Lower leg skin (tissue), 4 donors: ENCODE measurements around the gene KMT5B. TPM values are rescaled to one million over a fixed set of nuclear protein-coding genes. Genes with fewer than 3 reads are reported as not detected.

Experiments
- DNase-seq, 2 donors: peaks; one replicate each; pipeline ENCODE4 v3.0.0-alpha.2; 2019; ENCODE audit warnings: low spot score in 2 of 2
- H3K4me3 ChIP-seq: fragments of 200-600 bp; sonication (generic); 2 replicates; pipeline ENCODE4 v1.5.1; 2017; ENCODE audit warnings: mild to moderate bottlenecking, low read depth; ENCODE audit not compliant: poor library complexity, severe bottlenecking
- POLR2A ChIP-seq, 2 donors: fragments of 450-650 bp; IDR thresholded peaks; one replicate each; pipeline ENCODE4 v1.6.1; 2016 to 2017; ENCODE audit warnings: antibody characterized with exemption in 2 of 2, mild to moderate bottlenecking in 1 of 2, moderate library complexity in 1 of 2
- WGBS, 2 donors: methylation state at CpG; one replicate each; pipeline ENCODE4 v1.1.5; 2018; 5-methylcytosine and 5-hydroxymethylcytosine counted together
- intact Hi-C: fragments of 100-400 bp; cut with DNase I; formaldehyde crosslinking; loops from one replicate; pipeline ENCODE4 v1.15.0; 2023; ENCODE audit warnings: low total_unique reads
- total RNA-seq, 4 donors: library from RNA; depleted of rRNA; stranded (reverse); fragments of >200 nt; gene quantifications; one replicate each; pipeline ENCODE4 v1.1.0, GENCODE V29; 2016
- TF ChIP-seq, protein P1 (sequence below), 3 donors: fragments of 450-650 bp; IDR thresholded peaks; one replicate each; pipeline ENCODE4 v1.5.1; 2016; ENCODE audit warnings: antibody characterized with exemption in 3 of 3, mild to moderate bottlenecking in 3 of 3, moderate library complexity in 2 of 3

KMT5B gene
- total RNA-seq, 4 donors from 2014 or later = 26.3 to 34.9 (median 34.0) TPM

DNA sequence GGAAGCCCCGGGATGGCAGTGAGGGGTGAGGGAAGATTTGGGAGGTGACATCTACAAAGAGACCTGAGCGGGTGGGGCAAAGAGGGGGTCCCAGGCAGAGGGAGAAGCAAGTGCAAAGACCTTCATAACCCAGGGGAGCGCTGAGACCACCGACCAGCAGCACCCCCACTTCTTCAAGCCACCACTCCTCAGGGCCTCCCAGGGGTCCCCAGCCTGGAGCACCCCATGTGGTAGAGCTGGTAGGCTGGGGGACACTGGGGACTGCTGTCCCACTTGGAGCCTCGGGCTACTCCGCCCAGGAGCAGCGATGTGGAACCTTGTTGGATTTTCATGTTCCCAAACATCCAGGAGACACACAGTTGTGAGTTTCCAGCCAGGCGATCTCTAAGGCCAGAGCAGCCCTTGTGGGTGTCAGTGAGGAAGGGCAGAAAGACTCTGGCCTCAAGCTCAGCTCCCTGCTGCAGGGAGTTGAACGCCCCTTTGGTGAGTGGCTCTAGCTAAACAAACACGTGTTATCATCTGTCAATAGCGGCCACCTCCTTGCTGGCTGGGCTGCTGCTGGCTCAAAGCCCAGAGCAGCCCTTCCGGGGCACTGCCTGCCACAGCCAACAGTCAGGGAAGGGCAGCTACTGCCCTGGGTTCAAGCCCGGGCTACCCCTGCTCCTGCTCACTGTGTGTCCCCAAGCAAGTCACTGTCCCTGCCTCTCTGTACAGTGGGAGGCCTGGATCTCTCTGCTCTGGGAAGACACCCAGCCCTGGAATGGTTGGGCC, 66.2 kb downstream of the KMT5B start:
- DNase-seq = peak in 1 of 2 donors; percentile 84
- WGBS, 2 donors = 51 to 56% methylated on average over 13 of the region's 13 CpGs
- intact Hi-C loops = no loop called here
- H3K4me3 ChIP-seq = no peak overlapping the region
- TF ChIP-seq, protein P1, sequence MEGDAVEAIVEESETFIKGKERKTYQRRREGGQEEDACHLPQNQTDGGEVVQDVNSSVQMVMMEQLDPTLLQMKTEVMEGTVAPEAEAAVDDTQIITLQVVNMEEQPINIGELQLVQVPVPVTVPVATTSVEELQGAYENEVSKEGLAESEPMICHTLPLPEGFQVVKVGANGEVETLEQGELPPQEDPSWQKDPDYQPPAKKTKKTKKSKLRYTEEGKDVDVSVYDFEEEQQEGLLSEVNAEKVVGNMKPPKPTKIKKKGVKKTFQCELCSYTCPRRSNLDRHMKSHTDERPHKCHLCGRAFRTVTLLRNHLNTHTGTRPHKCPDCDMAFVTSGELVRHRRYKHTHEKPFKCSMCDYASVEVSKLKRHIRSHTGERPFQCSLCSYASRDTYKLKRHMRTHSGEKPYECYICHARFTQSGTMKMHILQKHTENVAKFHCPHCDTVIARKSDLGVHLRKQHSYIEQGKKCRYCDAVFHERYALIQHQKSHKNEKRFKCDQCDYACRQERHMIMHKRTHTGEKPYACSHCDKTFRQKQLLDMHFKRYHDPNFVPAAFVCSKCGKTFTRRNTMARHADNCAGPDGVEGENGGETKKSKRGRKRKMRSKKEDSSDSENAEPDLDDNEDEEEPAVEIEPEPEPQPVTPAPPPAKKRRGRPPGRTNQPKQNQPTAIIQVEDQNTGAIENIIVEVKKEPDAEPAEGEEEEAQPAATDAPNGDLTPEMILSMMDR (IDR thresholded peaks at IDR 0.05) = peak in 1 of 3 donors; percentile 12
- TF ChIP-seq POLR2A (IDR thresholded peaks at IDR 0.05) = no peak

GRCh38 chr11:68146010-68146540, 67.0 kb downstream of the KMT5B start:
- peak; percentile 88 to 95 for DNase-seq
- 45 to 46% methylated on average over 15 of the region's 15 CpGs for WGBS, 2 donors
- no peak for TF ChIP-seq POLR2A (IDR thresholded peaks at IDR 0.05)
- TF ChIP-seq, protein P1 (IDR thresholded peaks at IDR 0.05) = no peak
- no peak overlapping the region for H3K4me3 ChIP-seq
- intact Hi-C loops = no loop called here

GRCh38 chr11:68145120-68145866, 67.8 kb downstream of the KMT5B start:
- peak in 1 of 2 donors; percentile 84 for DNase-seq
- WGBS, 2 donors = 76 to 82% methylated on average over 14 of the region's 14 CpGs
- no peak overlapping the region for H3K4me3 ChIP-seq
- intact Hi-C loops = no loop called here
- TF ChIP-seq, protein P1 (IDR thresholded peaks at IDR 0.05) = peak in 1 of 3 donors; percentile 82
- no peak for TF ChIP-seq POLR2A (IDR thresholded peaks at IDR 0.05)

DNA sequence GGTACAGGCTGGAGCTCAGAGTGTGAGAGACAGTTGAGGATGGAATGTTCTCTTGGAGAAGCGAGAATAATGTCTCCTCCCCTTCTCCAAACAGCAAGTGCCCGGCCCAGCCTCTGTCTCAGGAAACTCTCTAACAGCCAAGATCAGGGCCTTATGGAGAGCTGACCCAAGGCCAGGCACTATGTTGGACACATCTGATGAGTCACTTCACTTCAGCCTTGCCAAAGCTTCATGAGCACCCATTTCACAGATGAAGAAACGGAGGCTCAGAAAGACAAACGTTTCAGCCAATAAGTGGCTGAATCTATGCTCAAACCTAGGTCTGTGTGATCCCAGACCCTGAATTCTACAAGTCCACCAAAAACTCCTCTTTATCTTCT, 69.8 kb downstream of the KMT5B start:
- WGBS, 2 donors = 91% methylated on average over 4 of the region's 4 CpGs
- H3K4me3 ChIP-seq = no peak overlapping the region
- peak in 1 of 2 donors; percentile 76 for DNase-seq
- intact Hi-C loops = no loop called here
- no peak for TF ChIP-seq POLR2A (IDR thresholded peaks at IDR 0.05)
- TF ChIP-seq, protein P1 (IDR thresholded peaks at IDR 0.05) = no peak

DNA sequence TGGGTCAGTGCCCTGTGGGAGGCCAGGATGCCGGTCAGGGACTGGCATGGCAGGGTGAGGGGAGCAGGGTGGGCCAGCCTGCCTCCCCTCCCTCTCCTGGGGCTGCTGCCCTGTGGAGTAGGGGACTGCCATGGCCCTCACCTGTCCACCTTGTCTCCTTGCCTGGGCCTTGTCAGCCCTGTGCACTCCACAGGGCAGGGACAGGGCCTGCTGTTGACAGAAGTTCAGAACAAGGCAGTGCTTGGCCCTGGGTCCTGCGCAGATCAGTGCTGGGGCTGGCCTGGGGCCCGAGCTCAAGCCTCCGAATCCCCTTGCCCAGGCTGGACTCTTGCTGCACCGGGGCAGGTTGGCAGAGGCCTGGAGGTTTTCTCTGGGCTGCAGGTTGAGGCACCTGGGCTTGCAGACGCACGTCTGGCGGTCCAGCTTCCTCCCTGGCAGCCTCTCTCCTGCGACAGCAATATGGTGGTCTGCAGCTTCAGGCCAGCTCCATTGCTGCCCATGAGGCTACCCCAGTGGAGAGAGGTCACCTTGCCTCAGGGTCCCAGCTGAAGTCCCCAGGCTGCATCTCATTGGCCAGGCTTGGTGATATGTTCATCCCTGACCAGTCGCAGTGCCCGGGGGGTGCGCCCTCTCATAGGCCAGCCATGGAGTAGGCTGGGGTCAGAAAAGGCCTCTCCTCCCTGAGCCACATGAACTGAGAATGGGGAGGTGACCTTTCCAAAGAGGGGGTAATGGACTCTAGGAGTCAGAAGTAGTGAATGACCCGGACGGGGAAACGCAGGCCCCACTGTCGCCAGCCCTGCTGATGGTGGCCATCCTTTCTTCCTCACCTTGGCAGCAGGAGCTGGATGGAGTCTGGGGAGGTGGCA, 70.4 kb downstream of the KMT5B start:
- no peak for TF ChIP-seq POLR2A (IDR thresholded peaks at IDR 0.05)
- TF ChIP-seq, protein P1 (IDR thresholded peaks at IDR 0.05) = no peak

More for the DNA sequence above, 70.4 kb downstream of the KMT5B start:
- intact Hi-C loops = no loop called here
- 78 to 85% methylated on average over 11 to 12 of the region's 16 CpGs for WGBS, 2 donors
- DNase-seq = peak in 1 of 2 donors; percentile 82
- no peak overlapping the region for H3K4me3 ChIP-seq
